Activated naive CD4-positive, alpha-beta T cell treated with anti-CD3 and anti-CD28 coated beads, Interleukin-2, amount 50 U/mL, for 24 hours (primary cell): ENCODE results near the gene PHACTR1.

Source experiments
- H3K27ac Mint-ChIP-seq: one replicate; pipeline ENCODE4 v1.8.0; 2021; ENCODE audit warnings: mild to moderate bottlenecking, mixed read lengths
- H3K27me3 Mint-ChIP-seq: one replicate; pipeline ENCODE4 v1.8.0; 2021; ENCODE audit warnings: mixed read lengths
- H3K36me3 Mint-ChIP-seq: one replicate; pipeline ENCODE4 v1.8.0; 2021; ENCODE audit warnings: mixed read lengths
- H3K4me1 Mint-ChIP-seq: one replicate; pipeline ENCODE4 v1.8.0; 2021; ENCODE audit warnings: mixed read lengths
- H3K4me3 Mint-ChIP-seq: one replicate; pipeline ENCODE4 v1.8.0; 2021; ENCODE audit warnings: mild to moderate bottlenecking, mixed read lengths
- H3K9me3 Mint-ChIP-seq: one replicate; pipeline ENCODE4 v1.8.0; 2021; ENCODE audit warnings: mixed read lengths

The PHACTR1 gene

DNA sequence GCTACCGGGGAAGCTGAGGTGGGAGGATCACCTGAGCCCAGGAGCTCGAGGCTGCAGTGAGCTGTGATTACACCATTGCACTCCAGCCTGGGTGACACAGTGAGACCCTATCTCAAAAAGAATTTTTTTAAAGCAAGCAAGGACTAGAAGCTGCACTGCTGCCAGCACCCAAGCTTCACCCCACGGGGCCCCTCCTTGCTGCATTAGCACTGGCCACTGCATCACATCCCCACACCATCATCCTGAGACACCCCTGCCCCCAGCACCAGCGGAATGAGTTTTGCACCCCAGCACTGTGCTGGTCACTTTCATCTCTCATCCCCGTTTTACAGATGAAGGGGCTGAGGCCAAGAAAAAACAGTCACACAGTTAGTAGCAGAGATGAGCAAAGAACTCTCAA lies 580.8 kb downstream of the PHACTR1 start:
- H3K36me3 Mint-ChIP-seq: peaks cover 29% of the 10 kb centered on the region
- H3K4me3 Mint-ChIP-seq: no peak overlapping the region
- no peak overlapping the region for H3K27ac Mint-ChIP-seq
- peaks cover 1% of the 10 kb centered on the region for H3K4me1 Mint-ChIP-seq
- no peaks in the 10 kb centered on the region for H3K27me3 Mint-ChIP-seq
- H3K9me3 Mint-ChIP-seq: no peaks in the 10 kb centered on the region

DNA sequence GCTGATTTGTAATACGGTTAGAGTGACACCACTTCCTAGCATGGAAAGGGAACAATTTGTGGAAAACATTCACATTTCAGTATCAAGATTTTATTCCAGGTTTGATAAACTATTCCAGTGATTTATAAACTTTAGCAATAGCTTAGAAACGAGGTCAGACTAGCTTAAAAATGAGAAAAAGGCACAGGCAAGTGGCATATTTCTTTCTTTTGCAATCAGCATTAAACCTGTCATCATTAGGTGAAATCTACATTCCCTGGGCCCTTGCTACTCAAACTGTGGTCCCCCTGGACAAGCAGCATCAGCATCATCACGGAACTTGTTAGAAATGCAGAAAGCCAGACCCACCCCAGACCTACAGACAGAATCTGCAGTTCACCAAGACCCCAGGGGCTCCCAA lies 581.9 kb downstream of the PHACTR1 start:
- H3K27ac Mint-ChIP-seq: no peak overlapping the region
- no peaks in the 10 kb centered on the region for H3K9me3 Mint-ChIP-seq
- H3K4me1 Mint-ChIP-seq: peaks cover 12% of the 10 kb centered on the region
- no peaks in the 10 kb centered on the region for H3K27me3 Mint-ChIP-seq
- peaks cover 33% of the 10 kb centered on the region for H3K36me3 Mint-ChIP-seq
- no peak overlapping the region for H3K4me3 Mint-ChIP-seq

DNA sequence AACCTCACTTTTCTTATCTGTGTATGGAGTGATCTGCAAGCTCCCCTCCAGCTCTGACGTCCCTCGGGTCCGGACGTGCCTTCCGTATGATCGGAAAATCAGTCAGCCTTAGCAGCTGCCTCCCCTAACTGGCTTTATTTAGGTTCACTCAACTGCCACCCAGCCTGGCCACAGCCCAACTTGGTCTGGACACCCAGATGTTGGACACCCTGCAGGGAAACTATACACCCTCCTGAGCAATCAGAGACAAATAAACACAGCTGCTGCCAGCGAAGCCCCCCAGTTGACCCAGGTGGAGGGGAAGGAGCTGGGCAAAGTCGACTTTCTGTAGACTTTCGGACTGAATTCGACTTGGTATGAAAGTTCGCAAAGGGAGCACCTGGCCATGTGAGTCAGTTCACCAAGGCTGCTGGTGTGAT lies 582.8 kb downstream of the PHACTR1 start:
- Mint-ChIP-seq H3K27me3 (no peaks in the 10 kb centered on the region), H3K9me3 (no peaks in the 10 kb centered on the region), H3K4me1 (peaks cover 15% of the 10 kb centered on the region), H3K36me3 (peaks cover 34% of the 10 kb centered on the region), H3K4me3 (no peak overlapping the region), H3K27ac (no peak overlapping the region)

DNA sequence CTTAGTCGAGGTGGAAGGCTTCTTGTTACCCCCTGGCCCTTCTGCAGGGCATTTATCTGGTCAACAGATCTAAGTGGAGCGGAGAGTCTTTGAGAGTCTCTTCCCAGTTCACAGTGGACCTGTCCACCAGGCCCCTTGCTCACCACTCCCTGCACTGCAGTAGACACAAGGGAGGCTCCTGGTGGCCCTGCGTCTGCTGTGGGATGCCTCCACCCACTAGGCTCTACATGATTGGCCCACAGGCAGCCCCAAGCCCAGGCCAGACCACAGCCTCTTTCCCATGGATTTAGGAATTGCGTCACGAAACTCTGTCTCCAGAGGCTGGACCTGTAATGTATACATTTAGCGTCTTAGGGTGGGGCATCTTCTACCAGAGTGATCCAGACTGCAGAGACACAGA lies 583.4 kb downstream of the PHACTR1 start:
- no peak overlapping the region for H3K27ac Mint-ChIP-seq
- no peak overlapping the region for H3K4me3 Mint-ChIP-seq
- H3K27me3 Mint-ChIP-seq: no peaks in the 10 kb centered on the region
- H3K9me3 Mint-ChIP-seq: no peaks in the 10 kb centered on the region
- peaks cover 30% of the 10 kb centered on the region for H3K36me3 Mint-ChIP-seq
- peaks cover 17% of the 10 kb centered on the region for H3K4me1 Mint-ChIP-seq

DNA sequence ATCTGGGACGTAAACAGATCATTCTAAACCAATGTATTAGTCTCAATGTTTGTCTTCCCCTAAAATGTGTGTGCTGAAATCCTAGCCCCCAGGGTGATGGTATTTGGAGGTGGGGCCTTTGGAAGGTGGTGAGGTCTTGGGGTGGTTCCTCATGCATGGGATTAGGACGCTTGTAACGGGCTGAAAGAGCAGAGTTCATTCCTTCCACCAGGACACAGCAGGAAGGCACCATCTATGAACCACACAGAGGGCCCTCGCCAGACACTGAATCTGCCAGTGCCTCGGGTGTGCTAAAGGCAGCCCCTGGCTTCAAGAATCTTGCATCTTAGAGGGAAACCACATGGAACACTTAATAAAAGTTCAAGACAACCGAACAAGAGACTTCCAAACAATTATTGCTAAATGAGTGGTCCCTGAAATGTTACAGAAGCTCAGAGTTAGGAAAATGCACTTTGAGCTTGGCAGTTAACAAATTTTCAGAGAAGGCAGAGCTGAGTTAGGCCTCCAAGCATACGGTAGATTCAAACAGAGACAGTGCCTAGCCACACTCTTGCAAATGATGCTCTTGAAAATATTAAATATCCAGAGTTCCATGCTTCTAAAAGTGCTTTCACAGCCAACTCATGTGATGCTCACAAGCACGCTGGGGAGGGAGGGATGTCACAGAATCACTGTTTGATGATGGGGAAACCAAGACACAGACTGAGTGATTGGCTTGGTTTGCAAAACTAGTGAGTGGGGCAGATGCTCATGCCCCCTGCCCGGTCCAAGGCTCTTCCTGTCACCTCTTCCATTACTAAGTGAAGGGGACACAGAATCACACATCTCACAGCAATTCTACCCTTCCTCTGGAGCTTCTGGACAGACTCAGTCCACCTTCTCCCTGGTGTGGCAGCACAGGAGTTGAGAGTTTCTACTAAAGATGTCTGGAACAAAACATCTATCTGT lies 584.4 kb downstream of the PHACTR1 start:
- Mint-ChIP-seq H3K4me3 (no peak overlapping the region), H3K36me3 (peaks cover 29% of the 10 kb centered on the region), H3K9me3 (no peaks in the 10 kb centered on the region), H3K27ac (no peak overlapping the region), H3K4me1 (peaks cover 17% of the 10 kb centered on the region), H3K27me3 (no peaks in the 10 kb centered on the region)

DNA sequence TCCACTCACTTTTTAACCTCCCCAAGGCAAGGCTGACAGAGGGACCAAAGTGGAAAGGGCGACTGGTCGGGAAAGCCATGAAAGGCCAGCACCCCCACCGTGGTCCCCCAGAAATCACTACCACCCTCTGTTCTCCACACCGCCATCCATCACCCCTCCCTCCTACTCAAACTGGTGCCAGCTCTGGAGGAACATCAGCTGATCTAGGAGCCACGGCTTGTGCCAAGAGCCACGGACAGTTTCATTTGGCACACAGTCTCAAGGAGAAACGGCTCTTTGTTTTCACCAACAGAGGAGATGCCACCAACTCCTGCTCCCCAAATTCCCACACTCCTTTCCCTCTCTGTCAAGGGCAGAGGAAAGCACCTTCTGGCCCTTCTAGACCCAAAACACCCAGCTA lies 585.7 kb downstream of the PHACTR1 start:
- Mint-ChIP-seq H3K9me3 (no peaks in the 10 kb centered on the region), H3K27ac (peak overlapping the region; percentile 82), H3K27me3 (no peaks in the 10 kb centered on the region), H3K4me1 (peaks cover 20% of the 10 kb centered on the region), H3K4me3 (no peak overlapping the region), H3K36me3 (peaks cover 35% of the 10 kb centered on the region)

DNA sequence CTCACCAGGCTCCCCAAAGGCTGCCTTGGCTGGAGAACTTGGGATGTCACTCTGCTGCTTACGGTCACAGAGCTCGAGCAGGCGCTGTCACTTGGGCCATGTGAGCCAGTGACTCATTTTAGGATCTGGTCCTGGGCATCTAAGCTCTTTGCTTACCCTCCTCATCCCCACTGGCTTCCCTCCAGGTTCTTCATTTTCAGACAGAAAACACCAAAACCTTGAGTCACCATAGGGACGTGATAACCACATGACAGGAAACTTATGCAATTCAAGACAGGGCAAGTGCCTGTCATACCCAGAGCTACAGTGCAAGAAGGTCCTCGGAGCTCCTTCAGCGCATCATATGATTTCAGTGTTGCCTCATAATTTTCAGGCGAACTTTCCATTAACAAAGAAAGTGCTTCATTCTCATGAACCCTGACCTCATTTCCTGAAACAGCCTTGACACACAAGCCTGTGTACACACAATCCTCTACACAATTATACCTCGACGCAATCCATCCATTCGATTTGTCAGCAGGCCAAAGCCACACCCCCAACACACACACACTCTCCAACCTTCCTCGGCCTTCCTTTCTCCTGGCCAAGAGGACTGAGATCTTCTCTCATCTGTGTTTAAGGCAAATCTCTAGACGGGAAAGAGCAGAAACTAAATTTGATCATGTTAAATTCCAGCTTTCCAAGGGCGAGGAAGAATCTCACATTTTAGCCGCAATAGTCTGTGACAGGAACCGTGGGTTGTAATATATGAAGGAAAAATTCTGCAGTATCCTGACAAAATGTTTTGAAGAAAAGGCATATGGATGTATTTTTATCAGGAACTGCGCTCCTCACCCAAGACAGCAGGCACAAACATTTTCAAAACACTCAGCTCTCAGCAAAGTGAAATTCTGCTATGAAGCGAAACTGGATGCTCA lies 586.4 kb downstream of the PHACTR1 start:
- no peak overlapping the region for H3K4me3 Mint-ChIP-seq
- peaks cover 38% of the 10 kb centered on the region for H3K36me3 Mint-ChIP-seq

DNA sequence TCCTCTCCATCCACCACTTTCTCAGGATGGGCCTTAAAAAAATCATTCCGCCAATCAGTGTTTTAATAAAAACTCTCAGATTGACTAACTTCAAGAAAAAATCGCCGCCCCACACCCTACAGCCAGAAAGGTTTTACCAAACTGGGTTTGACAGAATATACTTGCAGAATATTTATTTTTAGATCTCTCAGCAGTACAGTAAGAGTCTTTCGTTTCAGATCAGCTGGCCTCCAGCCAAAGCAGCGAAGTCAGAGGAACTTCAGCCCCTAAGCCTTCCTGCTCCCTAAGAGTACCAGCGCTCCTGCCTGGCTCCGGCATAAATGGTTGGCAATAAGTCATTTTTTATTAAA lies 587.1 kb downstream of the PHACTR1 start:
- peaks cover 35% of the 10 kb centered on the region for H3K36me3 Mint-ChIP-seq
- no peaks in the 10 kb centered on the region for H3K27me3 Mint-ChIP-seq
- H3K27ac Mint-ChIP-seq: no peak overlapping the region
- H3K4me3 Mint-ChIP-seq: no peak overlapping the region
- H3K9me3 Mint-ChIP-seq: no peaks in the 10 kb centered on the region
- H3K4me1 Mint-ChIP-seq: peaks cover 20% of the 10 kb centered on the region

More for the DNA sequence above, 586.4 kb downstream of the PHACTR1 start:
- Mint-ChIP-seq H3K27me3 (no peaks in the 10 kb centered on the region), H3K4me1 (peaks cover 20% of the 10 kb centered on the region), H3K27ac (peak overlapping the region; percentile 82), H3K9me3 (no peaks in the 10 kb centered on the region)

DNA sequence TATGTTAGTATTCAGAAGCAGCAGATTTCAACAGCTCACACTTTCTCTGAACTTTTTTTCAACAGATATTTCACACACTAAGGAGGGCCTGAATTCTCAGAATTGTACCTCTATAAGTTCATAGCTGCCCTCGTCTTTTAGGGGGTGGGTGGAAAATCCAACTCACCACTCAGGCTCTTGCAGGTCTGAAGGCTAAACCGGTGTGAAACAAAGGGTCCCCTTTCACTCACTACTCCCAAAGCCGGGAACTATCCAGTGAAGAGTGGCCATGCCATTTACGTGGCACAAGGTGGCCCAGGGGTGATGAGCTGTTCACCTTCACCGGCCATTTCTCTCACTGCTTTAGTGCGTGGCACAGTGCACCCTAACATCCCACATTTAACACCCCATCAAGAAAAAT lies 587.5 kb downstream of the PHACTR1 start:
- Mint-ChIP-seq H3K36me3 (peaks cover 39% of the 10 kb centered on the region), H3K4me1 (peaks cover 20% of the 10 kb centered on the region), H3K27me3 (no peaks in the 10 kb centered on the region), H3K9me3 (no peaks in the 10 kb centered on the region), H3K4me3 (no peak overlapping the region), H3K27ac (no peak overlapping the region)

DNA sequence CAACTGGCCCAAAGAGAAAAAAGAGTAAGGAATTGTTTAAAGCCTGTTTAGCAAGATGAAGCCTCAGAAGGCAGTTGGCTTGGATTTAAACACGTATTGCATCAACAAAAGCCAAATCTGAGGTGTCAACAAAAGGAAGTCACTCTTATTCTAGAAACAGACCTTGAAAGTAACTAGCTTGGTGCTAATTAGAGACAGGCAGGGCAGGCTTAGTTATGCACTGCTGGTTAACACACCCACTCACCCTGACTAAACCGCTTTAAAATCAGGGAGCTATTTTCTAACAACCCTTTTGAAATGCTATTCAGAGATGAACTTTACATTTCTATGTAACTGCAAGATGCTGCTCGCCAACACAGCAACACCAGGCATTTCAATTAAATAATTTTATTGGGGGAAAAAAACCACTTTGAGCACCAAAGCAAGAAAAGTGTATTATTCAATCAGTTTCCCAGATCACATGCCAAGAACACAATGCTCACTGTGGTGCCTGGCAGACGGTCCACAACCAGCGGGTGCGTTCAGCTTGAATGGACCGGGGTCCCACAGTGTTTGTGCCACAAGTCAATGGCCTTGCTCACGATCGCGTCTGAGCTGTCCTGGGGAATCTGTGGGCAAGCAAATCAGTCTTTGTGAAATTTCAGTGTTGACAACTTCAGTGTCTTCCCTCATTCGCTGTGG lies 588.2 kb downstream of the PHACTR1 start:
- Mint-ChIP-seq H3K9me3 (no peaks in the 10 kb centered on the region), H3K4me1 (peaks cover 20% of the 10 kb centered on the region), H3K27me3 (no peaks in the 10 kb centered on the region), H3K36me3 (peaks cover 37% of the 10 kb centered on the region), H3K4me3 (no peak overlapping the region), H3K27ac (no peak overlapping the region)

DNA sequence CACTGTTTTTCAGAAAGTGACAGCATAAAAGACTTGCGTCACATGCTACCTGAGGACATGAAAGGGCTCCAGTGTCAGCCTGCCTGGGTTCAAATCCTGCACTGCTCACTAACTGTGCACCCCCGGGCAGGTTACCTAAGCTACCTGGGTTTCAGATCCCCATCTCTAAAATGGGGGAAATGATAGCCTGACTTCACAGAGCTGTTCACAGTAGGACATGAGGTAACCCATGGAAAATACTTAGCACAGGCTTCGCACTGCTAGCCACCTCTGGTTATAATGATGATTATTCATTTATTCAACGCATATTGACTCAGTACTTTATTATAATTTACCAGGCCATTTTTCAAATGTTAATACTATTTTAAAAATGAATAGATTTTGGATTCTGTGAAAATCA lies 588.7 kb downstream of the PHACTR1 start:
- H3K27me3 Mint-ChIP-seq: no peaks in the 10 kb centered on the region
- H3K9me3 Mint-ChIP-seq: no peaks in the 10 kb centered on the region
- H3K27ac Mint-ChIP-seq: no peak overlapping the region
- H3K4me1 Mint-ChIP-seq: peaks cover 20% of the 10 kb centered on the region
- no peak overlapping the region for H3K4me3 Mint-ChIP-seq
- H3K36me3 Mint-ChIP-seq: peaks cover 37% of the 10 kb centered on the region

DNA sequence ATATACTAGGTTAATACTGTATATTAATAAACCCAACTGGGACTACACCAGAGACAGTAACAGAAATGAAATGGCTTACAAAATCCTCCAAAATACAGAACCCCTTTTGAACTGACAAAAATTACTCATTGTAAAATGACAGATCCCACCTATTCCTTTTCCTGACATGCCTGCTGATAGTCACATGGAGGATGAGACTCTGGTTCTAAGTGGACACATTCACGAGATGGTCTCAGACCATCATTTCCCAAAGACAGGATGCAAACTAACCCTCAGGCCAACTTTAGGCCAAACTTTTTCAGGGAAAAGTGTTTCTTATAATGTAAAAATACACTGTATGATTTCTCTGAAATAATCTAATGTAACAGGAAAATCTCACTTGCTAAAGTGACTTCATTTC lies 589.2 kb downstream of the PHACTR1 start:
- Mint-ChIP-seq H3K4me1 (peaks cover 20% of the 10 kb centered on the region), H3K36me3 (peaks cover 36% of the 10 kb centered on the region), H3K4me3 (no peak overlapping the region), H3K27me3 (no peaks in the 10 kb centered on the region), H3K9me3 (no peaks in the 10 kb centered on the region), H3K27ac (no peak overlapping the region)

DNA sequence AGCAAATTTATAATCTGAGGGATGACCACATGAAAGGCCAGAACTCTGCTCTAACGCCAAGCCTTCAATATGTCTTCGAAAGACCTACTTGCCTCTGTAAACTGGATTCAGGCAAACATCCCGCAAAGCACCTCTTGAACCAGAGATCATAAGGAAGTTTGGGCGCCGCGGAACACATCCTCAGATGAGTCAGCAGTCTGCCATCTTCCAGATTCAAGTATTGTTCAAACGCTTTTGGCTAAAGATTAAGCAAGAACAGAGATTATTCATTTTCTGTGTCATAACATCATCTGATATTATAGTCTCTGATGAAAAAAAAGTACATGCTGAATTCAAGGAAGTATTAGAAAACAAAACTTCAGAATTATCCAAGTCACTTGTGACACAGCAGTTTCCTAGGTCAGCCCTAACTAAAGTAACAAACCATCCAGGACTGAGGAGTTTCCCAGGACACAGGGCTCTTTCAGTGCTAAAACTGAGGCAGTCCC lies 591.0 kb downstream of the PHACTR1 start:
- Mint-ChIP-seq H3K27me3 (no peaks in the 10 kb centered on the region), H3K27ac (peak overlapping the region; percentile 59), H3K4me1 (peaks cover 21% of the 10 kb centered on the region), H3K36me3 (peaks cover 41% of the 10 kb centered on the region), H3K4me3 (no peak overlapping the region), H3K9me3 (no peaks in the 10 kb centered on the region)

DNA sequence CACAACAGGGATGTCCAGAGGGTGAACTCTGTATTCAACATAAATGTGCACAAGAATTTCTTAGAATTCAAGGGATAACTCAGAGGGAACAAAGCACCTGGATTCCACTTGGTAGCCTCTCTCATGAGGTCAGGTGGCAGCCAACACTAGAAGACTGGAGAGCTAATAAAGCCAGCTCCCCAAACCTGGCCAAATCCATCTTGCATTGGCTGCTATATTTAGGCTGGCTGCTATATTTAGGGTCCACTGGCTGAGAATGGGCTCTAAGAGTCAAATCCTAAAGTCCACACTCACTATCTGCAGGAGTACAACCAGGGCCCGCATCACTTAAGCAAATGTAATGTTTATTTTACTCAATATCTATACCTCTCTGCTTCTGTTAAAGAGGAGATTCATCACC lies 591.8 kb downstream of the PHACTR1 start:
- H3K4me3 Mint-ChIP-seq: no peak overlapping the region
- H3K27ac Mint-ChIP-seq: no peak overlapping the region
- H3K27me3 Mint-ChIP-seq: no peaks in the 10 kb centered on the region
- no peaks in the 10 kb centered on the region for H3K9me3 Mint-ChIP-seq
- peaks cover 39% of the 10 kb centered on the region for H3K36me3 Mint-ChIP-seq
- peaks cover 14% of the 10 kb centered on the region for H3K4me1 Mint-ChIP-seq

DNA sequence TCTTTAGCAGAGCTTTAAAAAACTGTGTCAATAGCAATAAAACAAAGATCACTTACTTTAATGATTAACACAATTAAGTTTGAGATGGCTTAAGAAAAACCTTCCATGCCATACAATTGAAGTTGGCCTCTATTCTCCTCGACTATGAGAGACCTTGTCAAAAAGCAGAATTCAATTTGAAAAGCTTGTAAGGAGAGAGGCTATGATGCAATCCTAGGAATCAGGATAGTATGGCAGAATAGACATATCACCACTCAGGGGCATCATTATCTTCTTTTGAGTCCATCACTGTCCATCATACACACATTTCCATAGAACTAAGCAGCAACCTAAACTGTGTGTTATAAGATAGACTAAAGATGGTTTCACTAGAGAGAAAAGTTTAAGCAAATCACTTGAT lies 594.6 kb downstream of the PHACTR1 start:
- H3K4me1 Mint-ChIP-seq: peaks cover 7% of the 10 kb centered on the region
- H3K27me3 Mint-ChIP-seq: no peaks in the 10 kb centered on the region
- no peak overlapping the region for H3K27ac Mint-ChIP-seq
- no peaks in the 10 kb centered on the region for H3K9me3 Mint-ChIP-seq
- no peak overlapping the region for H3K4me3 Mint-ChIP-seq
- H3K36me3 Mint-ChIP-seq: peaks cover 34% of the 10 kb centered on the region
